HG03520 (cell line): ENCODE measurements around the gene ISLR2.
A peak's percentile ranks its signal among the peaks of the same experiment; 100 is the strongest.
"Not testable (repeated sequence)": the region's sequence is repeated elsewhere in the genome, so short reads cannot be mapped to it uniquely, and the experiment has no call there.

Source experiments
- ATAC-seq: cut with Tn5 transposase; IDR thresholded peaks from one replicate; pipeline ENCODE4 v1.9.1; 2021; ENCODE audit warnings: mild to moderate bottlenecking, moderate library complexity; ENCODE audit not compliant: unreplicated experiment

The ISLR2 gene, protein sequence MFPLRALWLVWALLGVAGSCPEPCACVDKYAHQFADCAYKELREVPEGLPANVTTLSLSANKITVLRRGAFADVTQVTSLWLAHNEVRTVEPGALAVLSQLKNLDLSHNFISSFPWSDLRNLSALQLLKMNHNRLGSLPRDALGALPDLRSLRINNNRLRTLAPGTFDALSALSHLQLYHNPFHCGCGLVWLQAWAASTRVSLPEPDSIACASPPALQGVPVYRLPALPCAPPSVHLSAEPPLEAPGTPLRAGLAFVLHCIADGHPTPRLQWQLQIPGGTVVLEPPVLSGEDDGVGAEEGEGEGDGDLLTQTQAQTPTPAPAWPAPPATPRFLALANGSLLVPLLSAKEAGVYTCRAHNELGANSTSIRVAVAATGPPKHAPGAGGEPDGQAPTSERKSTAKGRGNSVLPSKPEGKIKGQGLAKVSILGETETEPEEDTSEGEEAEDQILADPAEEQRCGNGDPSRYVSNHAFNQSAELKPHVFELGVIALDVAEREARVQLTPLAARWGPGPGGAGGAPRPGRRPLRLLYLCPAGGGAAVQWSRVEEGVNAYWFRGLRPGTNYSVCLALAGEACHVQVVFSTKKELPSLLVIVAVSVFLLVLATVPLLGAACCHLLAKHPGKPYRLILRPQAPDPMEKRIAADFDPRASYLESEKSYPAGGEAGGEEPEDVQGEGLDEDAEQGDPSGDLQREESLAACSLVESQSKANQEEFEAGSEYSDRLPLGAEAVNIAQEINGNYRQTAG

DNA sequence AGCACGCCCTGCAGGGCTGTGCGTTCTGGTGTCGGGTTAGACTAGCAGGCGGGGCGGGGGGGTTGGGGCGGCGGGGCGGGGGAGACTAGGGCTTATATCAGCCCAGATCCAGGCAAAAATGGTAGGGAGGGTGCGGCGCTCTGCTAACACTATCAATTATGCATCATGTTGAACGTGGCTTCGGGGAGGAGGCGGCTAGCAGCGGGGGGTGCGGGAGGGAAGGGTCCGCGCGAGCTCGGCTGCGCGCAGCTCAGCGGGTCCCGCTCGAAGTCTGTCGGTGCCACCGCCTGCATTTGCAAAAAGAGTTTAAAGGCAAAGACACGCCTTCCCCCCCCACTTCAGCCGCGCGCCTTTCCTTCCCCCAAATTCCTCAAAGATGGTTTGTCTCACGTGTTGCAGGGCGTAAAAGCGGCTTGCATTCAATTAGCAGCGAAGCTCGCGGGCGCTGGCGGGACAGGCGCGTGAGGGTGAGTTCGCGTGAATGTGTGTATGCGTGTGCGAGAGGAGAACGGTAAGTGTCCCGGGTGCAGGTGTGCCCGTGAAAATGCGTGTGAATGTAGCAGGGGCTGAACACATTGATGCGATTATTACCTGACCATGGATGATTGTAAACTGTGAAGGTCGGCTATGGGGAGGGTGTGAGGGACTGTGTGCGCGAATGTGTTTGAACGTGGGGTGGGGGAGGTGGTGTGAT is at the start of gene ISLR2:
Gene ISLR2, plus strand, starts transcription at position 432 of the 694 bp plus-strand sequence. CDS start 2,169 bp downstream, outside the sequence.
- ATAC-seq = no peak

DNA sequence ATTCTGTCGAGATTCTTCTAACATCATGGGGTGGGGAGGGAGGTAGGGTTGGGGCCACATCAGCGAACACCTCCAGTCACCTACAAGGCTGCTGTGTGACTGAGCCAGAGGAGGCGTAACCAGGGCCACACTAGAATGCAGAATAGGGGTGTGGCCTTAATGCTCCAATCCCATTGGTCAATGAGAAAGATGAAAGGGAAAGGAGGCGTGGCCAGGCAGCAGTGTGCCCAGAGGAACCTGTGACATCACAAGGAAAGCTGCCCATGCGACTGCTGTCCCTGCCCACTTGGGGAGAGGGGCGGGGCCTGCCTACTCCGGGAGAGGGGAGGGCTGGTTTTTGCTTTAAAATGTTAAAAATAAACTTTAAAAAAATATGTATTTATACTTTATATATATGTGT is 47.9 kb upstream of the ISLR2 start, which contains the start of gene GOLGA6A:
Gene GOLGA6A, minus strand, starts transcription at position 101 of the 400 bp plus-strand sequence. Its CDS starts 41 bp downstream, at position 60.
- not testable (repeated sequence) for ATAC-seq

DNA sequence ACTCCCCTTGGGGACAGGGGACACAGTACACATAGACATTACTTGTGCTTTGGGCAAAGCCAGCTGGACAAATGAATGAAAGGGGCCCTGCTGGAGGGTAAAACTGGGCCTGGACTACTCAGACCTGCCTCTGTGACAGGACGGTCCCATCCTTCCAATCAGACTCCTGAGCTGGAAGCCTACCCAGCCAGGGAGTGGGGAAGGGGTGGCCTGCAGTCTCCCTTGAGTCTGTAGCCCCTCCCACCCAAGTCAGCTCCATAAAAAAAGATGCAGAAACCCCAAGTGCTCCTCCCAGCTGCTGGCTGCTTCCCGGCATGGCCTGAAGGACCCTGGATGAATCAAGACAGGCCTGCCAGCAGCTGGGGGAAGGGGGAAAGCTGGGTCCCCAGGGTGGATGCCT is 35.8 kb upstream of the ISLR2 start:
- not testable (repeated sequence) for ATAC-seq

DNA sequence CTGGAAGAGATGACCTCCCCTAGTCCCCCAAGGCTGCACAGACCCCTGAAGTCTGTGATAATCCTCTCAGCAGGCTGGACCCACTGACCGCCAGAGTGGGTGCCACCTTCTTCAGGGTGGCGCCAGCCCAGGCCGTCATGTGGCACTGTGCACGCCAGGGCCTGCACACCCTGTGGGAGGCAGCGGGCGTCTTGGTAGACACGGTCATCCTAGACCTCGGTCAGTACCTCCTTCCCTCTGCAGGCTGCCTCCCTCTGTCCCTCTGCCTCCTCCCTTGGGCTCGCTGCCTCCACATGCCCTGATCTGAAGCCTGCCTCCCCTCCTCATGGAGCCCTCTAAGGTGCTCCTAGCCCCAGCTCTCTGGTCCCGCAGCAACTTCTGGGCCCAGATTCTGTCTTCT is 34.8 kb upstream of the ISLR2 start:
- ATAC-seq = not testable (repeated sequence)

DNA sequence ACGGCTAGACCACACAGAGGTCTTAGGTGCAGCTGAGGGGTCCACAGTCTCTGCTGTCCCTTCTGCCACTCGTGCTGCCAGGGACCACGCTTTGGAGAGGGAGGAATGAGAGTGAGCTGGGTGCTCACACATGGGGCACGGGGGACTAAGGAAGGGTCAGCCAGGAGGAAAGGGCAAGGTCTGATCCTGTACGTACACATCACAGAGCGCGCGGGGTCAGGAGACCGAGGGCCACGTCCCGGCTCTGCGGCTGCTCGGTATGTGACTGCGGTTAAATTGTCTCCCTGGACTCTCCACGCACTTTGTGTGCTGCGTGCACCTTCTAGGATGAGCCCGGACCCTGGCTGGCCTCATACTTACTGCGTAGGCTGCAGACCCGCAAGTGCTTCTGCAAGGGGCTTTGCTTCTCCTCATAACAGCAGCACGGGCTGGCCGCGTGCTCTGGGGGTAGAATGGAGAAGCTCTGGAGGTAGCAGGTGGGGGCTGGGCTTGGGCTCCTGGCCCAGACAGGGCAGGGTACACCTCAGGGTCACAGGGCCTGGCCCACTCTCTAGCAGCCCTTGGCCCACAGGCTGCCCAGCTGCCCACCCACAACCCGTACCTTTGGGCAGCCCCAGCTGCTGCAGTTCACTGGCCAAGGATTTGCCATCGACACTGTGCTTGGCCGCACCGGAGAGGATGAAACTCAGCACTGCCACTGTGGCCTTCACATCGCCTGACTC is 33.5 kb upstream of the ISLR2 start:
- not testable (repeated sequence) for ATAC-seq

DNA sequence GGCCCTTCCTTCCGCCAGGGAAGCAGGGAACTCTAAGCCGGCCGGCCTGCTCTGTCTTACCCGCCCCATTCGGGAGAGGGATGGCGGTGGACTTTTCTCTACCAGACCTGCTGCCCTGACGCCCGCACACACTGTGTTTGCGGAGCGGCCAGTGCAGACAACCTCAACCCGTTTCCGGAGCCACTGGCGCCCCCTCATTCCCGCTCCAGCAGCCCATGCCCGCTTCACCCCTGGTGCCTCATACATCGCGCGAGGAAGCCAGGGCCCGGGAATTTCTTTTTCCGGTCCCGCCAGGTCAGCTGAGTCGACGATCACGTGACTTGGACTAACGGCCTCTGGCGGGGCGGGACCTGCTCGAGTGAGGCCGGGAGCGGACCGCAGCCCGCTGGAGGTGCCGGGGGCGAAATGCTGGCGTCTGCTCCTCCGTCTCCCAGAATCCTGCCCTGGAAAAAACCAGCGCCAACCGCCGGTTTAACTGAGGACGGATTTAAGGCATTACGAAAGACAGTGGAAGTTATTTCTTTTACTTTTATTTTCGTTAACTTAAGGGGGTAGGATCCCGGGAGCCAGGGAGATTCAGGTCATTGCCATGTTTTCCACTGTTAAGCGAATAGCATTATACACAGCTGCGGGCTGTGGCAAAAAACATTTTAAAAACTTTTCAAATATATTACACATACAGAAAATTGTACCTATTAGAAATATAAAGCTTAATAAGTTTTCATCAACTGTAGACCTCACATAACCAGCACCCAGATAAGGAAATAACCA is 30.2 kb upstream of the ISLR2 start:
- peak; percentile 61 for ATAC-seq

DNA sequence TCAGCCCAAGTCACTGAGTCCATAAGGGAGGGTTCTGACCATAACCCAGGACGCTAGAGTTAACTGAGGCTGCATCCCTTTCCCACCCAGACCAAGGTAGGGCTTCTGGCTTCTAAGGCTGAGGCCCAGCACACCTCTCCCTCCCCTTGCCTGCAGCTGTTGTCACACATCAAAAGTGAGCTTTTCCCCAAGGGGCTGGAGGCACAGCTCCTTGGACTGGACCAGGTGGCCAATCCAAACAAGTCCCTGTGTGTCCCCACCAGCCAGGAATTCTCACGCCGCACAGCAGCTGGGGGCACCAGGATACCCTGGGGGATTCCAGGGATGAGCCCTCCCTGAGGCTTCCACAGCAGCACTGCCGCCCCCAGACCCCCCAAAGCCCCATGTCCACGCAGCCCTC is 22.3 kb upstream of the ISLR2 start:
- ATAC-seq = no peak

DNA sequence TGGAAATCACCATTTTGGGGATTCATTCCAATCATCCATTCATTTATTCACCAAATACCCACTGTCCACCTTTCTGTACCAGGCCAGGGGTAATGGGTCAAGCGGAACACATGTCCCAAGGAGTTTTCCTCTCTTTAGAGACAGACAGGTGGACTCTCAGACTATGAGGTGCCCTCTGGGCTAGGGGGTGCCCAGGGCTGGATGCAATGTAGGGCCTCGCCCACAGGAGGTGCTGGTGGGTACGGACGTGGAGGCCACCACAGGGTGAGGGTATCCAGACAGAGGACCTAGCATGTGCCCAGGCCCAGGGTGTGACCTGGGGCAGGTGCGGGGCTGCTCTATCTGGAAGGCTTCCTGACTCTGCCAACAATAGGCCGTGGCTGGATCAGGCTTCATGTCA is 21.8 kb upstream of the ISLR2 start:
- ATAC-seq = not testable (repeated sequence)

DNA sequence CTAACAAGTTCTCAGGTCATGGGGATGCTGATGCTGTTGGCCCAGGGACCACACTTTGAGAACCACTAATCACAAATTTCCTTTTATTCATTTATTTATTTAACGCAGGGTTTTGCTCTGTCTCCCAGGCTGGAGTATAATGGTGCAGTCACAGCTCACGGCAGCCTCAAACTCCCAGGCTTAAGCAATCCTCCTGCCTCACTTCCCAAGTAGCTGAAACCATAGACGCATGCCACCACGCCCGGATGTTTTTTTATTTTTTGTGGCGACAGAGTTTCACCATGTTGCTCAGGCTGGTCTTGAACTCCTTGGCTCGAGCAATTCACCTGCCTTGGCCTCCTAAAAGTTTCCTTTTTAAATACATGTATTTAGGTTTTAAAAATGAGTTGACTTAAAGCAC is 20.7 kb upstream of the ISLR2 start:
- no peak for ATAC-seq

DNA sequence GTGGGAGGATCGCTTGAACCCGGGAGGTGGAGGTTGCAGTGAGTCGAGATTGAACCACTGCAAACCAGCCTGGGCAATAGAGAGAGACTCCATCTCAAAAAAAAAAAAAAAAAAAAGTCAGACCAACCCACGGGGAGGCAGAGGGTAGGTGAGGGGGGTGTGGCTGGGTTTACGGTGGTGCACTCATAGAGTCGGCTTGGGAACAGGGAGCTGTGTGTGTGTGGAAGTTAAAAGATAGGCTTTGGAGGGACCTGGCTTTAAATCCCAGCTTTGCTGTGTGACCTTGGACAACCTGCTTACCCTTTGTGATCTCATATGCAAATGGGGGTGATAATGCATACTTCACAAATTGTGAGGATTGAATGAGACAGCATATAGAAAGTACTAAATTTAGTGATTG is 10.0 kb upstream of the ISLR2 start:
- no peak for ATAC-seq

DNA sequence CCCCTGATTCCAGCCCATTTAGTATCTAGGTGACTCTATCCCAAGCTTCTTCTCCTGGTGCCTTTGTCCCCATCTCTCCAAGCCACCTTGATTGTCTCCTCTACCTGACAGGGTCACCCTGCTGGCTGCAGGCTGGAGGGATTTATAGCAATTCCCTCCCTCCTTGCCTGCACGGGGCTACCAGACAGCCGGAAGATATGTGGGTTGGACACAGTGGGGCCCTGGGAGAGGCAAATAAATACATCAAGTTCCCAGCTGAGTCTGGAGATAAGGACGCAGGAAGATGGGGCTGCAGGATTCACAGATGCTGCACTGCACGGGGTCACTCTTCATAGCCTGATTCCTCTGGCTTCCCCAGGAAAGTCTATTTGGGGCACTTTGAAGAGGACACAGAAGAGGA is 9.3 kb upstream of the ISLR2 start:
- no peak for ATAC-seq

DNA sequence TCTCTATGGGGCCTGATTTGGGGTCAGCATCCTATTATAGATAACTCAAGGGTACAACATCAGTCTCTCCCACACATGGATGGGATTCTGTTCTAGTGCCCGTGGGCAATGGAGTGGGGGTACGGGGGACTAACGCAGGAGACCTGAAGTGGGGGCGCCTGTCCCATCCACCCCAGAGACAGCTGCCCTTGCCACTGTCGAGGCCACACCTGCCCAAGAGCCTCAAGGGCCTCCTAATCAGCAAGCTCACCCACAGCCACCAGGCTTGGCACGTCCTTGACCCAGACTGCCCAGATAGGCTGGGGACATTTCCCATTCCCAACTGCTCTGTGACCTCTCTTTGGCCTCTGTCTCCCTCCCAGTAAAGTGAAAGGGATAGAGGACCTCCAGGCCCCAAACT is 8.5 kb upstream of the ISLR2 start:
- no peak for ATAC-seq

DNA sequence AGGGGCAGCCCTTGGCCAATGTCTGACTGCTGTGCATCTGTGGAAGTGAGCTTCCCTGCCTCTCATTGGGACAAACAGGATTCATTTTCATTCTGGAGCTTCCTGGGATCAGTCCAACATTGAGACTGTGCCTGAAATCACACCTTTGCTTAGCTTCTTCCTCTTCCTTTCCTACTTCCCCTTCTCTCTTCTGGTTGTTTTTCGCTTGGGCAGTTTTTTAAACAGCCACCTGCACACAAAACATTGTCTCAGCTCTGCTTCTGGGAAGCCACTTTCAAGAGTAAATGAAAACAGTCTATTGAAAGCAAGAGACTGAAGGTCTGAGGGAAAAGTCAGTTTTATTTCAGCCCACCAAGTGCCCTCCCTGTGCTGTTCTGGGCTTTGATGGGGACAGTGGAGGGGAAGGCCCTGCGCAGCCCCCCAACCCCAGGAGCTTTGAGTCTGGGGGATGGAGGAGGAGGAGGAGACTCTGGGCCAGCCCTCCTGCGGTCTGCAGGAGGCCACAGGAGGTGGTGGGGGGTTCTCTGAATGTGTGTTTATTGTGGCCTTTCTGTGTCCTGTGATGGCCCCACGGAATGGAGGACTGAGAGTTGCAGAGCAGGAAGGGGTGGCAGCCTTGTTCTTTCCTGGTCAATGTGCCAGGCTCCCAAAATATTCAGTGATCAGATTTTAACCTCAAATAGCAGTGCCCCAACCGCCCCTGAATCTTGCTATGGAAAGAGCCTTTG is 7.8 kb upstream of the ISLR2 start:
- ATAC-seq = no peak

DNA sequence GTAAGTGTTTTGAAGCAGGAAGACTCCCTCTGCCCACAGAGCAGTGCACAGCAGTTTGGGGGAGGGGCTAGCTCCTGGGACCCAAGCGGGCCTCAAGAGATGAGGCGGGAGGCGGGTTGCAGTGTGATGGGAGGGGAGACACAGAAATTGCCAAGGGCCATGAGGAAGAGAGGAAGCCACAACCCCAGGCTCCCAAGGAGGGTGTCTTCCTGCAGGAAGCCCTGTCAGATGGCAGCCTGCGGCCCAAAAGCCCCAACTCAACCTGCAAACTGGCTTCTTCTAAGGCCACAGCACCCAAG is 7.3 kb upstream of the ISLR2 start:
- ATAC-seq = no peak

DNA sequence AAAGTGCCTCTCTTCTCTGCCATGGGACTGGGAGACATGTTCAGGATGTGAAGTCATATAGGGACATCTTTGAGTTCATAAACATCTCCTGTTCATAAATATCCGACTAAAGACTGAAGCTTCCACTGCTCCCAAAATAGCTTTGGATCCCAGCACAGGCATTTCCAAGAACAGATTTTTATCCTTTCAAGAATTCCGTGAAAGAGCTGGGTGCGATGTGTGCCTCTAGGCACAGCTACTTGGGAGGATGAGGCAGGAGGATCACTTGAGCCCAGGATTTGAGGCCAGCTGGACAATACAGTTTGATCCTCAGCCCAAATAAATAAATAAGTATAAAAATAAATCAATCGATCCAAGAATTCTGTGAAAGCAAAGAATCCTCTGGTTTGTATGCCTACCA is 6.7 kb upstream of the ISLR2 start:
- no peak for ATAC-seq

DNA sequence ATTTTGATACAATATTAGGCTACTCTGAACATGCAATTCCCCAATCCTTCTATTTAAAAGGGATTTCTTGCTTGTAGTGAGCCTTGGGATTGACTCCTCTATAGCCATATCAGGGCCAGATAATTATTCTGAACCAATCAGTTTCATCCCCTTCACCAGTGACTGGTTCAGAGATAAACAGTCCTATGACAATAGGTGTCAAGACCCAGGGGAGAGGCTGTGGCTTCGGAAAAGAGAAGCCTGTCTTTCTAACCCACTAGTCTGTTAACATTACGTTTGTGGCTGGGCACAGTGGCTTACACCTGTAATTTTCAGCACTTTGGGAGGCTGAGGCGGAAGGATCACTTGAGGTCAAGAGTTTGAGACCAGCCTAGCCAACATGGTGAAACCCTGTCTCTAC is 6.2 kb upstream of the ISLR2 start:
- no peak for ATAC-seq

DNA sequence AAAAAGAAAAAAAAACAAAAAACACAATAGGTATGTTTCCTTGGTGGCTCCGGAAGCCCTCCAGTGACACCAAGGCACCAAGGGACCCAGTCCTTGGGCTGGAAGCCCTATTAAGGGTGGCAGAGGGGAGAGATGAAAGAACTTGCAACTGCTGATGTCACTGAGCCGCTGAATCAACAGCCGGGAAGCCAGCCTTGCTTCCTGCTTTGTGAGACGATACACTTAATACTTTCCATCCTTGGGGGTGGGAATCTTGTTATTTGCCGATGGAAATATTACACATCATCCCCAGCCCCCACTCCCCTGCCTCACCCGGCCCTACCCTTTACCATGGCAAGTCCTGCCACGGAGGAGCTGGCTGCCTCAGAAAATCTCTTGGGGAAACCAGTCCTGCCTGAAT is 5.6 kb upstream of the ISLR2 start:
- ATAC-seq = no peak

DNA sequence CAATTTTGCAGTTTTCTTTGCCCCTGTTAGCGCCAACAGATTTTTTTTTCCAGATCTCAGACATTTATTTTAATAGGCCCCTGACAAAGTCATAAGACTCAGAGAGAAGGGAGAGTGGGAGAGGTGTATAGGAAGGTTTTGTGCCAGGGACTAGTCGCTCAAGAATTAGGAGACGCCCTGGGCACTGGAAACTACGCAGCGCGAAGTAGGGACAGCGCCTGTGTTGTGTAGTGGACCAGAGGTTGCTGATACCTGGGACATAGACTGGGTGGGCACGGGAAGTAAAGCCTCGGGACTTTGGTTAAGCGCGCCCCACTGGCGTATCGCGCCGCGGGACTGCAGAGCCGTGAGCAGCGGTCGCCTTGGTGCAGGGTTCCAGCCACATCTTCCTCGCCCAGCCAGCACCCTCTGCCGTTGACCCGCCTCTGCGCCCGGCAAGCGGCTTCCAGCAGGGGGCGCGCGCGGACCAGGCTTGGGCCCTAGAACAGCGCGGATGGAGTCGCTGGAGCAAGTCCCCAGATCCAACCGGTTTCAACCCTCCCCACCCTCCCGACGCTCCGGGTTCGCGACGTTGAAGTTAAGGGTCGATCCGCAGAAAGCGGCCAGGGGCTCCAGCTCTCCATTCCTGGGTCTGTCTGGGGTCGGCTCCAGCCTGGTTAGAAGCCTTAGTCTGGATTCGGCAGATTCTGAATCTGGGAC is 3.0 kb upstream of the ISLR2 start:
- no peak for ATAC-seq
